GM18498 (cell line): Measurements from ENCODE around the gene ELFN2.

Experiments
- ATAC-seq: cut with Tn5 transposase; IDR thresholded peaks from one replicate; pipeline ENCODE4 v1.9.1; 2021; ENCODE audit warnings: mild to moderate bottlenecking, moderate library complexity; ENCODE audit not compliant: unreplicated experiment

Gene ELFN2

GRCh38 chr22:37365950-37366349 is 61.3 kb downstream of the ELFN2 start:
- ATAC-seq: no peak

GRCh38 chr22:37363261-37363992 is 63.9 kb downstream of the ELFN2 start:
- no peak for ATAC-seq

- ATAC-seq: no peak
Measured at GRCh38 chr22:37362621-37363020, 64.7 kb downstream of the ELFN2 start.

GRCh38 chr22:37358917-37359316 is 68.4 kb downstream of the ELFN2 start:
- ATAC-seq: no peak

GRCh38 chr22:37358386-37358785 is 68.9 kb downstream of the ELFN2 start:
- ATAC-seq: no peak

- no peak for ATAC-seq
Measured at GRCh38 chr22:37357446-37358075, 69.7 kb downstream of the ELFN2 start.

GRCh38 chr22:37356922-37357321 is 70.4 kb downstream of the ELFN2 start:
- no peak for ATAC-seq

- no peak for ATAC-seq
Measured at GRCh38 chr22:37355174-37355573, 72.1 kb downstream of the ELFN2 start.

- no peak for ATAC-seq
Measured at GRCh38 chr22:37354670-37355069, 72.6 kb downstream of the ELFN2 start.

GRCh38 chr22:37354261-37354660 is 73.0 kb downstream of the ELFN2 start:
- no peak for ATAC-seq

GRCh38 chr22:37353839-37354238 is 73.4 kb downstream of the ELFN2 start:
- no peak for ATAC-seq

GRCh38 chr22:37352481-37352880 is 74.8 kb downstream of the ELFN2 start:
- no peak for ATAC-seq

- no peak for ATAC-seq
Measured at GRCh38 chr22:37351232-37351631, 76.0 kb downstream of the ELFN2 start.

GRCh38 chr22:37349043-37349814 is 78.0 kb downstream of the ELFN2 start:
- no peak for ATAC-seq

- no peak for ATAC-seq
Measured at GRCh38 chr22:37346505-37346895, 80.8 kb downstream of the ELFN2 start.

GRCh38 chr22:37345863-37346504 is 81.3 kb downstream of the ELFN2 start:
- ATAC-seq: no peak

- no peak for ATAC-seq
Measured at GRCh38 chr22:37344735-37345449, 82.4 kb downstream of the ELFN2 start.

GRCh38 chr22:37343863-37344734 is 83.2 kb downstream of the ELFN2 start:
- ATAC-seq: no peak

GRCh38 chr22:37343348-37343747 is 83.9 kb downstream of the ELFN2 start:
- ATAC-seq: no peak

- ATAC-seq: no peak
Measured at GRCh38 chr22:37342065-37342464, 85.2 kb downstream of the ELFN2 start.
